Heart left ventricle (tissue), 16 donors: ENCODE data around the gene PHGDH. TPM values are rescaled to one million over a fixed set of nuclear protein-coding genes. Genes with fewer than 3 reads are reported as not detected.

Source experiments
- ATAC-seq, 4 donors: fragments of 200-7000 bp; cut with Tn5 transposase; one replicate each; pipeline ENCODE4 v1.9.1; 2020 to 2022; ENCODE audit warnings: moderate library complexity in 4 of 4, mild to moderate bottlenecking in 3 of 4, moderate number of reproducible peaks in 1 of 4
- DNase-seq, 5 donors: peaks; one replicate each; pipeline ENCODE4 v3.0.0-alpha.2; 2020
- H3K27ac ChIP-seq, 12 donors: fragments of 200-600 bp; sonication (generic) in 4 of 12; one replicate each; pipeline versions ENCODE4 v1.5.0 to v1.8.0; 2016 to 2022; ENCODE audit warnings: mild to moderate bottlenecking in 2 of 12
- H3K27me3 ChIP-seq, 9 donors: fragments of 200-600 bp; sonication (generic) in 2 of 9; one replicate each; pipeline versions ENCODE4 v1.5.1 to v1.8.0; 2016 to 2022; ENCODE audit warnings: mild to moderate bottlenecking in 3 of 9
- H3K36me3 ChIP-seq, 9 donors: fragments of 200-600 bp; sonication (generic) in 2 of 9; one replicate each; pipeline versions ENCODE4 v1.5.0 to v1.8.0; 2018 to 2022; ENCODE audit warnings: mild to moderate bottlenecking in 2 of 9
- H3K4me1 ChIP-seq, 12 donors: fragments of 200-600 bp; sonication (generic) in 4 of 12; one replicate each; pipeline versions ENCODE4 v1.5.0 to v1.8.0; 2016 to 2022; ENCODE audit warnings: mild to moderate bottlenecking in 3 of 12
- H3K4me3 ChIP-seq, 12 donors: fragments of 200-600 bp; sonication (generic) in 4 of 12; one replicate each; pipeline versions ENCODE4 v1.5.0 to v1.8.0; 2017 to 2022; ENCODE audit warnings: mild to moderate bottlenecking in 9 of 12, moderate library complexity in 4 of 12
- H3K9me3 ChIP-seq, 12 donors: fragments of 200-600 bp; sonication (generic) in 4 of 12; one replicate each; pipeline versions ENCODE4 v1.5.0 to v1.8.0; 2016 to 2022; ENCODE audit warnings: mild to moderate bottlenecking in 1 of 12
- CTCF ChIP-seq, 12 donors: fragments of 200-600 bp; sonication (generic) in 4 of 12; IDR thresholded peaks; one replicate each; pipeline versions ENCODE4 v1.5.0 to v1.8.0; 2018 to 2022; ENCODE audit warnings: antibody characterized with exemption in 12 of 12, mild to moderate bottlenecking in 5 of 12
- POLR2A ChIP-seq, 2 donors: fragments of 450-650 bp; IDR thresholded peaks; one replicate each; pipeline ENCODE4 v1.6.1; 2017; ENCODE audit warnings: antibody characterized with exemption in 2 of 2, mild to moderate bottlenecking in 2 of 2, moderate library complexity in 2 of 2
- WGBS, 4 donors: extraction: QIAGEN DNeasy Blood & Tissue Kit in 2 of 4; methylation state at CpG; one replicate each; pipeline versions ENCODE4 v1.1.5 to v1.1.7; 2013 to 2018; 5-methylcytosine and 5-hydroxymethylcytosine counted together
- intact Hi-C, 10 donors: fragments of 100-400 bp; cut with DNase I; formaldehyde crosslinking; loops; one replicate each; pipeline versions ENCODE4 v1.11.1 to v1.14.2; 2022
- long read RNA-seq, 3 donors: library from polyadenylated mRNA; unstranded; transcript quantifications; one replicate each; pipeline ENCODE4 v2.0.0, GENCODE V29; 2020 to 2021
- polyA plus RNA-seq, 2 donors: library from polyadenylated mRNA; stranded (reverse); fragments of 200-250 nt; gene quantifications; one replicate each; pipeline ENCODE4 v1.2.3, GENCODE V29; 2013
- total RNA-seq, 9 donors: library from RNA; depleted of rRNA in 2 of 9; stranded (reverse); fragments of >200 nt in 2 of 9; fragmentation: NEBNext Ultra II Directional in 3 of 9; extraction: Animal tissue kit (Norgen Biotek cat#: 25700) in 3 of 9; gene quantifications; one replicate each; pipeline versions ENCODE4 v1.1.0 to v1.2.4, GENCODE V29; 2016 to 2023
- donor health status: ischemic (EF 13 %, LVEDD 7.1; RV severe dilation, severe dysfunction).
- donor health status: healthy with polysubstance abuse.
- donor health status: DM: no; HTN: yes; CAD: no.
- donor health status: DM: no; HTN: no; CAD: no.
- donor health status: ischemic (EF 25% LVEDD 6.9; RV normal size, moderate dysfunction).
- donor health status: ischemic (EF 25% LVEDD 5.7; RV mildly dilated, moderate dysfunction).
- donor health status: healthy.
- donor health status: DM: yes; HTN: yes; CAD: no.
- donor health status: ischemic (EF 35%, LVEDD 5.7; RV mildly dilated, moderate dysfunction).
- donor health status: nonischemic (EF 11% LVEDD 7.7; RV severe dilation, severe dysfunction).
- donor health status: DM: yes; HTN: yes; CAD: no.
- donor health status: PGD.
- donor health status: ischemic (EF 29% LVEDD 5.4; RV normal size, mild dysfunction).
- donor health status: nonischemic (EF 23%, LVEDD 6.1; RV moderate dilation, normal function).

PHGDH gene
- total RNA-seq = 10 to 100 TPM in 2 of 9 donors, 1 to 10 TPM in 7; 2.8 to 39.6 (median 5.2) TPM
- 10 to 100 TPM in 1 of 2 donors, 1 to 10 TPM in 1; 3.0 to 16.5 TPM for polyA plus RNA-seq
- long read RNA-seq, donor 1, partial matches to known transcripts = 1 of 6 reads
- long read RNA-seq, donor 1, other reads (novel, unspliced or antisense) = 1 of 6 reads
- long read RNA-seq, donor 2, transcript PHGDH-208 (12 exons, 2,096 nt) = major isoform, 8 of 10 reads
- long read RNA-seq, donor 2, partial matches to known transcripts = 0 of 10 reads
- long read RNA-seq, donor 2, other reads (novel, unspliced or antisense) = 1 of 10 reads
- long read RNA-seq, donor 3, partial matches to known transcripts = 0 of 1 reads
- long read RNA-seq, donor 3, other reads (novel, unspliced or antisense) = 0 of 1 reads

- Histone ChIP-seq H3K9me3 (no peaks in the 10 kb centered on the region), H3K4me3 (peak within 1 kb of the TSS; percentile 22 to 71 (median 58)), H3K27ac (peak within 1 kb of the TSS in 9 of 12 donors; percentile 27 to 78 (median 55)), H3K4me1 (peaks cover 0 to 27% (median 4%) of the 10 kb centered on the region in 12 donors), H3K36me3 (no peaks in the 10 kb centered on the region), H3K27me3 (peaks cover 0 to 17% (median 2%) of the 10 kb centered on the region in 9 donors)
- no peak for TF ChIP-seq CTCF (IDR thresholded peaks at IDR 0.05)
- no peak for TF ChIP-seq POLR2A (IDR thresholded peaks at IDR 0.05)
- DNase-seq = peak; percentile 45 to 75 (median 66)
- intact Hi-C loops = no loop called here
- peak; percentile 47 to 83 (median 76) for ATAC-seq
- WGBS, 4 donors = 1% methylated on average over 23 to 27 of the region's 27 CpGs
Measured at GRCh38 chr1:119711804-119712341, at the start of gene PHGDH. PHGDH (plus strand) TSS chr1:119711934; CDS start chr1:119712023, 89 bp downstream.

GRCh38 chr1:119662034-119662437 lies 49.7 kb upstream of the PHGDH start:
- ATAC-seq = no peak
- no peaks in the 10 kb centered on the region for H3K27me3 ChIP-seq
- 75 to 78% (median 78%) methylated on average over 3 of the region's 3 CpGs for WGBS, 4 donors
- H3K4me1 ChIP-seq = peaks cover 0 to 10% (median 0%) of the 10 kb centered on the region in 12 donors
- no peak overlapping the region for H3K4me3 ChIP-seq
- H3K36me3 ChIP-seq = no peaks in the 10 kb centered on the region
- TF ChIP-seq CTCF (IDR thresholded peaks at IDR 0.05) (no peak), POLR2A (IDR thresholded peaks at IDR 0.05) (no peak)
- intact Hi-C loops = loop anchor here in 2 of 10 donors (2.0 to 10.0 kb wide), 2 partner anchors 49 to 187 kb away; no protein-coding TSS in a partner anchor
- no peak for DNase-seq
- no peaks in the 10 kb centered on the region for H3K9me3 ChIP-seq
- H3K27ac ChIP-seq = no peak overlapping the region

GRCh38 chr1:119664067-119664466 lies 47.7 kb upstream of the PHGDH start:
- ATAC-seq (no peak), DNase-seq (no peak)
- no peak overlapping the region for H3K4me3 ChIP-seq
- no peaks in the 10 kb centered on the region for H3K9me3 ChIP-seq
- H3K27me3 ChIP-seq = no peaks in the 10 kb centered on the region
- peaks cover 0 to 10% (median 0%) of the 10 kb centered on the region in 12 donors for H3K4me1 ChIP-seq
- H3K27ac ChIP-seq = no peak overlapping the region
- 64 to 72% (median 71%) methylated on average over 5 of the region's 5 CpGs for whole genome bisulfite sequencing, 4 donors
- no peaks in the 10 kb centered on the region for H3K36me3 ChIP-seq
- no peak for TF ChIP-seq CTCF (IDR thresholded peaks at IDR 0.05)
- TF ChIP-seq POLR2A (IDR thresholded peaks at IDR 0.05) = no peak
- intact Hi-C loops = loop anchor here in 3 of 10 donors (2.0 to 10.0 kb wide), 2 partner anchors 51 to 189 kb away; no protein-coding TSS in a partner anchor

- intact Hi-C loops = loop anchor here in 1 of 10 donors (10.0 kb wide), 1 partner anchor 192 kb away; no protein-coding TSS in a partner anchor
- no peak for TF ChIP-seq CTCF (IDR thresholded peaks at IDR 0.05)
- DNase-seq (no peak), ATAC-seq (no peak)
- H3K4me3 ChIP-seq = no peak overlapping the region
- no peaks in the 10 kb centered on the region for H3K27me3 ChIP-seq
- H3K4me1 ChIP-seq = peaks cover 0 to 3% (median 0%) of the 10 kb centered on the region in 12 donors
- no peaks in the 10 kb centered on the region for H3K9me3 ChIP-seq
- 95 to 97% (median 97%) methylated on average over 6 of the region's 6 CpGs for WGBS, 4 donors
- H3K27ac ChIP-seq = no peak overlapping the region
- H3K36me3 ChIP-seq = no peaks in the 10 kb centered on the region
Measured at GRCh38 chr1:119667173-119667572, 44.6 kb upstream of the PHGDH start.
